HG02610 (cell line): ENCODE measurements around the gene VAV2.
"Not testable (repeated sequence)": the region's sequence is repeated elsewhere in the genome, so short reads cannot be mapped to it uniquely, and the experiment has no call there.

Source experiments
- ATAC-seq: cut with Tn5 transposase; IDR thresholded peaks from one replicate; pipeline ENCODE4 v1.9.1; 2021; ENCODE audit warnings: mild to moderate bottlenecking, moderate library complexity; ENCODE audit not compliant: unreplicated experiment

The VAV2 gene

GRCh38 chr9:133775951-133776905 lies 215.9 kb downstream of the VAV2 start:
- no peak for ATAC-seq

GRCh38 chr9:133775291-133775690 lies 216.8 kb downstream of the VAV2 start:
- ATAC-seq, result no peak

GRCh38 chr9:133774799-133775198 lies 217.3 kb downstream of the VAV2 start:
- ATAC-seq, result no peak

- ATAC-seq, result no peak
Measured at GRCh38 chr9:133773889-133774655, 218.1 kb downstream of the VAV2 start.

GRCh38 chr9:133772581-133772980 lies 219.5 kb downstream of the VAV2 start:
- no peak for ATAC-seq

- ATAC-seq, result no peak
Measured at GRCh38 chr9:133771486-133772482, 220.3 kb downstream of the VAV2 start.

- ATAC-seq, result no peak
Measured at GRCh38 chr9:133770076-133770777, 221.9 kb downstream of the VAV2 start.

GRCh38 chr9:133769511-133770075 lies 222.5 kb downstream of the VAV2 start:
- ATAC-seq, result no peak

GRCh38 chr9:133768859-133769510 lies 223.1 kb downstream of the VAV2 start:
- no peak for ATAC-seq

GRCh38 chr9:133768371-133768858 lies 223.7 kb downstream of the VAV2 start:
- no peak for ATAC-seq

GRCh38 chr9:133767625-133768024 lies 224.5 kb downstream of the VAV2 start:
- ATAC-seq, result no peak

- ATAC-seq, result no peak
Measured at GRCh38 chr9:133767008-133767407, 225.1 kb downstream of the VAV2 start.

GRCh38 chr9:133766234-133766633 lies 225.9 kb downstream of the VAV2 start:
- ATAC-seq, result not testable (repeated sequence)

- ATAC-seq, result no peak
Measured at GRCh38 chr9:133763272-133764183, 228.6 kb downstream of the VAV2 start.

- ATAC-seq, result no peak
Measured at GRCh38 chr9:133762488-133763271, 229.4 kb downstream of the VAV2 start.

GRCh38 chr9:133761641-133762248 lies 230.4 kb downstream of the VAV2 start:
- no peak for ATAC-seq
